PFSK-1 (cell line): ENCODE measurements around the gene RNASE1.

ENCODE experiments used
- FOXP2 ChIP-seq: optimal IDR thresholded peaks from 2 replicates; pipeline ENCODE3; 2011; ENCODE audit warnings: borderline replicate concordance, control low read depth, inconsistent platforms; ENCODE audit not compliant: insufficient read depth; ENCODE audit errors: extremely low read length, extremely low read depth
- POLR2AphosphoS5 ChIP-seq: IDR thresholded peaks from 2 replicates; pipeline ENCODE4 v1.6.1; 2012; ENCODE audit warnings: low read depth, mild to moderate bottlenecking, control low read depth, low read length, moderate library complexity
- REST ChIP-seq, 2 experiments: IDR thresholded peaks; 2 replicates each; pipeline versions ENCODE4 v1.6.1 to v1.8.0; 2011 to 2012; ENCODE audit warnings: low read depth in 2 of 2, low read length in 2 of 2, control low read depth in 1 of 2, inconsistent platforms in 1 of 2, mild to moderate bottlenecking in 1 of 2, moderate library complexity in 1 of 2; ENCODE audit not compliant: insufficient read depth in 1 of 2
- SIN3A ChIP-seq: IDR thresholded peaks from 2 replicates; pipeline ENCODE4 v1.6.1; 2012; ENCODE audit warnings: mild to moderate bottlenecking, low read length, moderate library complexity, borderline replicate concordance; ENCODE audit not compliant: insufficient read depth
- TAF1 ChIP-seq: IDR thresholded peaks from 2 replicates; pipeline ENCODE4 v1.6.1; 2012; ENCODE audit warnings: low read length, control low read depth, borderline replicate concordance; ENCODE audit not compliant: insufficient read depth

Gene RNASE1

DNA sequence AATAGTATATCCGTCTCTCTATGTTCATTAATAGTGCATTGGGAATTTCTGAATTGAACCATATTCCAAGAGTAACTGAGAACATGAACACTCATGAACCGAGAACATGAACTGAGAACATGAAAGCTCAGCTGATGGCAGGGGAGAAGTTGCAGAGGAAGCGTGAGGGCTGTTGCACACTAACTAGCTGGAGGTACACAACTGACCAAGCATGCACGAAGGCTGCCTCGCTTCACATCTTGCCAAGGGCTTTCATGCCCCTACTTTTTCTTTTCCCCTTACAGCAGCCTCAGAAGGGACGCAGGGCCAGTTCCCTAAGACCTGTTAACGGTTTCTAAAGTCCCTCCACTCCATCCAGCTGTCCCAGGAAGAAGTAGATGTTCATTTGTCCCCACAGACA lies 4.3 kb downstream of the RNASE1 start:
- no peak for TF ChIP-seq TAF1
- no peak for TF ChIP-seq FOXP2
- no peak for TF ChIP-seq REST (IDR thresholded peaks at IDR 0.05; ENCODE audit: insufficient read depth in 1 of 2, low read depth in 2 of 2, low read length in 2 of 2)
- no peak for TF ChIP-seq SIN3A
- no peak for TF ChIP-seq POLR2AphosphoS5

DNA sequence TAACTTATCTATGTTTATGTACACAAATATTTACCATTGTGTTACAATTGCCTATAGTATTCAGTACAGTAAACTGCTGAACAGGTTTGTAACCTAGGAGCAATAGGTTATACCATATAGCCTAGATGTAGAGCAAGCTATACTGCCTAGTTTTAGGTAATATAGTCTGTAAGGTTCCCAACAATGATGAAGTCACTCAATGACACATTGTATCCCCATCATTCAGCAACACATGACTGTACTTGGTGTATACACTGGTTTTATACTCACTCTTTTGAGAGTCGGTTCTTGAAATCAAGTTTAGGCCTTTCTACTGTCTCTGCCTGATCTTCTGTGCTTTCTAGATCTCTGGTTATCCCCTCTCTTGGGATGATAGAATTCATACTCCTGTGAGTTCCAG lies 5.5 kb downstream of the RNASE1 start:
- TF ChIP-seq FOXP2, result no peak
- TF ChIP-seq SIN3A, result no peak
- no peak for TF ChIP-seq REST (IDR thresholded peaks at IDR 0.05; ENCODE audit: insufficient read depth in 1 of 2, low read depth in 2 of 2, low read length in 2 of 2)
- no peak for TF ChIP-seq TAF1
- TF ChIP-seq POLR2AphosphoS5, result no peak

- TF ChIP-seq TAF1 (no peak), POLR2AphosphoS5 (no peak), REST (IDR thresholded peaks at IDR 0.05; ENCODE audit: insufficient read depth in 1 of 2, low read depth in 2 of 2, low read length in 2 of 2) (no peak), SIN3A (no peak), FOXP2 (no peak)
Measured at GRCh38 chr14:20794644-20795369, 7.8 kb downstream of the RNASE1 start.

GRCh38 chr14:20792556-20792955 lies 10.1 kb downstream of the RNASE1 start:
- TF ChIP-seq FOXP2 (no peak), POLR2AphosphoS5 (no peak), REST (IDR thresholded peaks at IDR 0.05; ENCODE audit: insufficient read depth in 1 of 2, low read depth in 2 of 2, low read length in 2 of 2) (no peak), TAF1 (no peak), SIN3A (no peak)

GRCh38 chr14:20791597-20791996 lies 11.0 kb downstream of the RNASE1 start:
- TF ChIP-seq REST (IDR thresholded peaks at IDR 0.05; ENCODE audit: insufficient read depth in 1 of 2, low read depth in 2 of 2, low read length in 2 of 2) (no peak), SIN3A (no peak), POLR2AphosphoS5 (no peak), FOXP2 (no peak), TAF1 (no peak)
